Measurements from ENCODE around the gene ZFYVE9. TPM values are rescaled to one million over a fixed set of nuclear protein-coding genes. Genes with fewer than 3 reads are reported as not detected.
"Not testable (repeated sequence)": the region's sequence is repeated elsewhere in the genome, so short reads cannot be mapped to it uniquely, and the experiment has no call there.

ZFYVE9 gene
- total RNA-seq, 2 experiments from 2014 or later, result 4.3 to 4.7 TPM

- Mint-ChIP-seq H3K27me3 (peaks cover 10% of the 10 kb centered on the region), H3K4me3 (no peak overlapping the region), H3K4me1 (peaks cover 4% of the 10 kb centered on the region), H3K9me3 (ENCODE audit: low read depth) (no peaks in the 10 kb centered on the region), H3K36me3 (ENCODE audit: low read depth) (no peaks in the 10 kb centered on the region), H3K27ac (no peak overlapping the region)
- ATAC-seq, result no peak
- ChIA-PET CTCF (no interaction called here), POLR2A (no interaction called here)
- no peak for DNase-seq
- intact Hi-C loops (cut with DNase I, micrococcal nuclease), result no loop called here
Measured at GRCh38 chr1:52123622-52124021, 18.3 kb upstream of the ZFYVE9 start.

GRCh38 chr1:52125736-52126359, 16.0 kb upstream of the ZFYVE9 start:
- H3K27me3 Mint-ChIP-seq, result peaks cover 14% of the 10 kb centered on the region
- ChIA-PET CTCF (interaction anchor here (1.1 to 3.5 kb wide), 2 partner anchors 169 to 177 kb away, joined by 3 to 23 read pairs; no protein-coding TSS in a partner anchor), POLR2A (no interaction called here)
- H3K27ac Mint-ChIP-seq, result no peak overlapping the region
- H3K4me1 Mint-ChIP-seq, result peaks cover 4% of the 10 kb centered on the region
- DNase-seq (no peak), ATAC-seq (peak; percentile 36)
- no peaks in the 10 kb centered on the region for H3K9me3 Mint-ChIP-seq (ENCODE audit: low read depth)
- H3K36me3 Mint-ChIP-seq (ENCODE audit: low read depth), result no peaks in the 10 kb centered on the region
- intact Hi-C loops (cut with DNase I, micrococcal nuclease), result loop anchor here in 1 of 2 experiments (5.0 kb wide), 2 partner anchors 241 to 561 kb away; partner anchors contain the start of gene CC2D1B
- H3K4me3 Mint-ChIP-seq, result no peak overlapping the region

GRCh38 chr1:52127181-52128180, 14.4 kb upstream of the ZFYVE9 start:
- DNase-seq (peak; percentile 39), ATAC-seq (peak; percentile 65)
- no peak overlapping the region for H3K4me3 Mint-ChIP-seq
- peaks cover 4% of the 10 kb centered on the region for H3K4me1 Mint-ChIP-seq
- intact Hi-C loops (cut with DNase I, micrococcal nuclease), result loop anchor here (1.0 to 5.0 kb wide), 3 partner anchors 169 to 560 kb away; partner anchors contain the start of gene CC2D1B (in 1 of the 2)
- H3K27me3 Mint-ChIP-seq, result peaks cover 14% of the 10 kb centered on the region
- H3K9me3 Mint-ChIP-seq (ENCODE audit: low read depth), result no peaks in the 10 kb centered on the region
- no peaks in the 10 kb centered on the region for H3K36me3 Mint-ChIP-seq (ENCODE audit: low read depth)
- POLR2A ChIA-PET, result no interaction called here
- CTCF ChIA-PET, result interaction anchor here (0.7 to 3.5 kb wide), 6 partner anchors 15 to 183 kb away, joined by 3 to 23 read pairs (median 3); no protein-coding TSS in a partner anchor
- no peak overlapping the region for H3K27ac Mint-ChIP-seq

GRCh38 chr1:52139817-52140540, 1.9 kb upstream of the ZFYVE9 start:
- Mint-ChIP-seq H3K4me1 (peaks cover 39% of the 10 kb centered on the region), H3K4me3 (peak overlapping the region; percentile 68), H3K27ac (peak overlapping the region; percentile 48), H3K9me3 (ENCODE audit: low read depth) (peaks cover 3% of the 10 kb centered on the region), H3K36me3 (ENCODE audit: low read depth) (no peaks in the 10 kb centered on the region), H3K27me3 (peaks cover 9% of the 10 kb centered on the region)
- ChIA-PET CTCF (interaction anchor here (0.7 kb wide), 1 partner anchor 464 kb away, joined by 3 read pairs; no protein-coding TSS in a partner anchor), POLR2A (interaction anchor here (0.6 to 1.5 kb wide), 5 partner anchors 70 to 418 kb away, joined by 3 read pairs; partner anchors contain the start of genes CC2D1B, ORC1 and PRPF38A)
- DNase-seq (peak; percentile 56), ATAC-seq (peak; percentile 72)
- intact Hi-C loops (cut with DNase I, micrococcal nuclease), result loop anchor here (2.0 to 10.0 kb wide), 8 partner anchors 157 to 1168 kb away; partner anchors contain the start of genes CC2D1B (in 1 of the 2), CDKN2C (in 1 of the 2), ECHDC2 (in 1 of the 2) and EPS15 (in 1 of the 2)

- CTCF ChIA-PET, result interaction anchor here (0.7 kb wide), 1 partner anchor 463 kb away, joined by 3 read pairs; no protein-coding TSS in a partner anchor
- Mint-ChIP-seq H3K36me3 (ENCODE audit: low read depth) (no peaks in the 10 kb centered on the region), H3K4me1 (peaks cover 43% of the 10 kb centered on the region), H3K4me3 (peak overlapping the region; percentile 68), H3K9me3 (ENCODE audit: low read depth) (peaks cover 3% of the 10 kb centered on the region), H3K27ac (peak overlapping the region; percentile 70), H3K27me3 (peaks cover 9% of the 10 kb centered on the region)
- intact Hi-C loops (cut with DNase I, micrococcal nuclease), result loop anchor here (2.0 to 10.0 kb wide), 7 partner anchors 156 to 781 kb away; partner anchors contain the start of genes CC2D1B (in 1 of the 2), ECHDC2 (in 1 of the 2), EPS15 (in 1 of the 2) and TUT4 (in 1 of the 2)
- no peak for ATAC-seq
- DNase-seq, result no peak
- POLR2A ChIA-PET, result interaction anchor here (1.5 kb wide), 1 partner anchor 69 kb away, joined by 3 read pairs; no protein-coding TSS in a partner anchor
Measured at GRCh38 chr1:52140633-52141512, 1.0 kb upstream of the ZFYVE9 start.

GRCh38 chr1:52142220-52143183, 613 bp downstream of the ZFYVE9 start:
- CTCF ChIA-PET, result interaction anchor here (0.6 to 2.1 kb wide), 6 partner anchors 9 to 899 kb away, joined by 3 to 9 read pairs (median 4); no protein-coding TSS in a partner anchor
- POLR2A ChIA-PET, result no interaction called here
- peak; percentile 29 for ATAC-seq
- peak overlapping the region; percentile 80 for H3K4me3 Mint-ChIP-seq
- peak overlapping the region; percentile 84 for H3K27ac Mint-ChIP-seq
- H3K27me3 Mint-ChIP-seq, result peaks cover 9% of the 10 kb centered on the region
- peak; percentile 52 for DNase-seq
- H3K4me1 Mint-ChIP-seq, result peaks cover 43% of the 10 kb centered on the region
- no peaks in the 10 kb centered on the region for H3K9me3 Mint-ChIP-seq (ENCODE audit: low read depth)
- intact Hi-C loops (cut with DNase I, micrococcal nuclease), result loop anchor here (1.0 to 10.0 kb wide), 12 partner anchors 86 to 780 kb away; partner anchors contain the start of genes BTF3L4 (in 2 of the 2), CC2D1B (in 2 of the 2), ECHDC2 (in 1 of the 2) and EPS15 (in 1 of the 2)
- H3K36me3 Mint-ChIP-seq (ENCODE audit: low read depth), result no peaks in the 10 kb centered on the region

- POLR2A ChIA-PET, result interaction anchor here (0.7 kb wide), 1 partner anchor 1268 kb away, joined by 3 read pairs; no protein-coding TSS in a partner anchor
- Mint-ChIP-seq H3K36me3 (ENCODE audit: low read depth) (no peaks in the 10 kb centered on the region), H3K27me3 (peaks cover 7% of the 10 kb centered on the region), H3K4me3 (no peak overlapping the region), H3K27ac (no peak overlapping the region), H3K9me3 (ENCODE audit: low read depth) (no peaks in the 10 kb centered on the region), H3K4me1 (peaks cover 26% of the 10 kb centered on the region)
- DNase-seq, result no peak
- no peak for ATAC-seq
- intact Hi-C loops (cut with DNase I, micrococcal nuclease), result loop anchor here in 1 of 2 experiments (10.0 kb wide), 1 partner anchor 540 kb away; no protein-coding TSS in a partner anchor
- CTCF ChIA-PET, result interaction anchor here (1.6 to 2.3 kb wide), 2 partner anchors 14 to 16 kb away, joined by 4 to 6 read pairs; no protein-coding TSS in a partner anchor
Measured at GRCh38 chr1:52145137-52145536, 3.2 kb downstream of the ZFYVE9 start.

GRCh38 chr1:52150445-52150844, 8.6 kb downstream of the ZFYVE9 start:
- H3K4me1 Mint-ChIP-seq; H3K36me3 Mint-ChIP-seq (ENCODE audit: low read depth); H3K4me3 Mint-ChIP-seq; ATAC-seq; H3K27me3 Mint-ChIP-seq; CTCF ChIA-PET; POLR2A ChIA-PET; DNase-seq; H3K9me3 Mint-ChIP-seq (ENCODE audit: low read depth); H3K27ac Mint-ChIP-seq; intact Hi-C loops (cut with DNase I, micrococcal nuclease): not testable (repeated sequence)

GRCh38 chr1:52150946-52151345, 9.1 kb downstream of the ZFYVE9 start:
- intact Hi-C loops (cut with DNase I, micrococcal nuclease), result no loop called here
- CTCF ChIA-PET, result no interaction called here
- no peak for ATAC-seq

More at GRCh38 chr1:52150946-52151345, 9.1 kb downstream of the ZFYVE9 start:
- no peak overlapping the region for H3K27ac Mint-ChIP-seq
- no peaks in the 10 kb centered on the region for H3K27me3 Mint-ChIP-seq
- POLR2A ChIA-PET, result no interaction called here
- no peaks in the 10 kb centered on the region for H3K36me3 Mint-ChIP-seq (ENCODE audit: low read depth)
- H3K9me3 Mint-ChIP-seq (ENCODE audit: low read depth), result no peaks in the 10 kb centered on the region
- DNase-seq, result no peak
- no peaks in the 10 kb centered on the region for H3K4me1 Mint-ChIP-seq
- H3K4me3 Mint-ChIP-seq, result no peak overlapping the region
